GM12873 (cell line): Measurements from ENCODE around the gene PTPN14.

ENCODE experiments used
- CTCF ChIP-seq: IDR thresholded peaks from 2 replicates; pipeline ENCODE4 v1.5.1; 2012; ENCODE audit warnings: low read depth, mild to moderate bottlenecking, moderate library complexity, low read length, control low read depth; ENCODE audit not compliant: insufficient read depth; ENCODE audit errors: missing control alignments

The PTPN14 gene

GRCh38 chr1:214401666-214402065 lies 149.7 kb downstream of the PTPN14 start:
- no peak for TF ChIP-seq CTCF

GRCh38 chr1:214400131-214400530 lies 151.3 kb downstream of the PTPN14 start:
- no peak for TF ChIP-seq CTCF

- no peak for TF ChIP-seq CTCF
These were observed 152.9 kb downstream of the PTPN14 start for GRCh38 chr1:214398490-214398889.

GRCh38 chr1:214397497-214397896 lies 153.9 kb downstream of the PTPN14 start:
- TF ChIP-seq CTCF, result no peak

- no peak for TF ChIP-seq CTCF
These were observed 155.1 kb downstream of the PTPN14 start for GRCh38 chr1:214396330-214396729.

GRCh38 chr1:214393086-214393485 lies 158.3 kb downstream of the PTPN14 start:
- no peak for TF ChIP-seq CTCF

- TF ChIP-seq CTCF, result no peak
These were observed 159.3 kb downstream of the PTPN14 start for GRCh38 chr1:214391873-214392645.
